Neural cell (in vitro differentiated cells): ENCODE results near the gene PRTFDC1. TPM values are rescaled to one million over a fixed set of nuclear protein-coding genes. Genes with fewer than 3 reads are reported as not detected.

Experiments used
- H2AFZ ChIP-seq: fragments of 200-600, 300-800 bp; sonication (generic), shearing (Covaris generic); 2 replicates; pipeline ENCODE4 v1.6.0; 2014; ENCODE audit warnings: low read depth, mild to moderate bottlenecking, antibody characterized with exemption, low read length, moderate library complexity
- H3F3A ChIP-seq: fragments of 200-600 bp; shearing (Covaris generic); 2 replicates; pipeline ENCODE4 v1.6.1; 2016; ENCODE audit warnings: mild to moderate bottlenecking, moderate library complexity, mixed read lengths, antibody characterized with exemption, low read length; ENCODE audit not compliant: insufficient read depth, poor library complexity, severe bottlenecking
- H3K27ac ChIP-seq: fragments of 200-600, 300-800 bp; sonication (generic), shearing (Covaris generic); 2 replicates; pipeline ENCODE4 v1.5.1; 2014; ENCODE audit warnings: mild to moderate bottlenecking, low read length, moderate library complexity
- H3K27me3 ChIP-seq: fragments of 300-800, 200-600 bp; sonication (generic), shearing (Covaris generic); 2 replicates; pipeline ENCODE4 v1.6.0; 2014; ENCODE audit warnings: mild to moderate bottlenecking, low read depth, low read length, moderate library complexity; ENCODE audit not compliant: insufficient read depth
- H3K36me3 ChIP-seq: fragments of 300-800, 200-600 bp; sonication (generic), shearing (Covaris generic); 2 replicates; pipeline ENCODE4 v1.5.1; 2014; ENCODE audit warnings: mild to moderate bottlenecking, antibody characterized with exemption, low read length, moderate library complexity; ENCODE audit not compliant: insufficient read depth
- H3K4me2 ChIP-seq: fragments of 300-800, 200-600 bp; sonication (generic), shearing (Covaris generic); 2 replicates; pipeline ENCODE4 v1.6.0; 2014; ENCODE audit warnings: mild to moderate bottlenecking, low read length
- H3K4me3 ChIP-seq: fragments of 300-800, 200-600 bp; sonication (generic), shearing (Covaris generic); 2 replicates; pipeline ENCODE4 v1.5.1; 2014; ENCODE audit warnings: mild to moderate bottlenecking, low read length, moderate library complexity
- H3K79me2 ChIP-seq: fragments of 200-600 bp; shearing (Covaris generic); replicated peaks from 2 replicates; pipeline ENCODE4 v1.6.0; 2014; ENCODE audit warnings: mild to moderate bottlenecking, low read length, moderate library complexity; ENCODE audit not compliant: insufficient read depth
- H3K9ac ChIP-seq: fragments of 300-800, 200-600 bp; sonication (generic), shearing (Covaris generic); 2 replicates; pipeline ENCODE4 v1.6.1; 2016; ENCODE audit warnings: mild to moderate bottlenecking, low read length, mixed read lengths
- H3K9me2 ChIP-seq: fragments of 200-600 bp; shearing (Covaris generic); 2 replicates; pipeline ENCODE4 v1.6.1; 2016; ENCODE audit warnings: mild to moderate bottlenecking, low read length, mixed read lengths; ENCODE audit not compliant: insufficient read depth
- H3K9me3 ChIP-seq: fragments of 200-600, 300-800 bp; sonication (generic), shearing (Covaris generic); 2 replicates; pipeline ENCODE4 v1.6.1; 2016; ENCODE audit warnings: mild to moderate bottlenecking, mixed run types, low read length, moderate library complexity, mixed read lengths
- H4K20me1 ChIP-seq: fragments of 200-600 bp; shearing (Covaris generic); 2 replicates; pipeline ENCODE4 v1.6.1; 2016; ENCODE audit warnings: mild to moderate bottlenecking, mixed run types; ENCODE audit not compliant: insufficient read depth
- CTCF ChIP-seq: fragments of 450-650 bp; IDR thresholded peaks from 2 replicates; pipeline ENCODE4 v1.5.1; 2014; ENCODE audit warnings: antibody characterized with exemption, mild to moderate bottlenecking, moderate library complexity; ENCODE audit not compliant: poor library complexity, severe bottlenecking
- EP300 ChIP-seq: fragments of 450-650 bp; conservative IDR thresholded peaks from 2 replicates; pipeline ENCODE4 v1.6.1; 2014; ENCODE audit warnings: antibody characterized with exemption, mild to moderate bottlenecking, moderate library complexity; ENCODE audit not compliant: poor library complexity, severe bottlenecking
- EZH2 ChIP-seq: fragments of 200-600, 300-800 bp; shearing (Covaris generic), sonication (generic); IDR thresholded peaks from 2 replicates; pipeline ENCODE4 v1.6.1; 2014; ENCODE audit warnings: antibody characterized with exemption, low read length, borderline replicate concordance, mild to moderate bottlenecking; ENCODE audit not compliant: insufficient read depth, poor library complexity, severe bottlenecking
- MXI1 ChIP-seq: fragments of 450-650 bp; conservative IDR thresholded peaks from 2 replicates; pipeline ENCODE4 v1.6.1; 2014; ENCODE audit warnings: antibody characterized with exemption, mild to moderate bottlenecking; ENCODE audit not compliant: poor library complexity, severe bottlenecking
- POLR2AphosphoS5 ChIP-seq: IDR thresholded peaks from 2 replicates; pipeline ENCODE4 v1.6.1; 2012
- RAD21 ChIP-seq: fragments of 450-650 bp; conservative IDR thresholded peaks from 2 replicates; pipeline ENCODE4 v1.6.1; 2014; ENCODE audit warnings: antibody characterized with exemption, mild to moderate bottlenecking, moderate library complexity
- REST ChIP-seq: IDR thresholded peaks from 2 replicates; pipeline ENCODE4 v1.6.1; 2012; ENCODE audit warnings: borderline replicate concordance
- SMC3 ChIP-seq: fragments of 450-650 bp; conservative IDR thresholded peaks from 2 replicates; pipeline ENCODE4 v1.6.1; 2014; ENCODE audit warnings: antibody characterized with exemption, mild to moderate bottlenecking, moderate library complexity; ENCODE audit not compliant: poor library complexity
- TAF1 ChIP-seq: IDR thresholded peaks from 2 replicates; pipeline ENCODE4 v1.6.1; 2012; ENCODE audit warnings: low read depth
- polyA plus RNA-seq: library from polyadenylated mRNA; depleted of rRNA; stranded (reverse); fragments of >200 nt; gene quantifications from 2 replicates; pipeline ENCODE4 v1.2.3, GENCODE V29; 2014

The PRTFDC1 gene
- polyA plus RNA-seq, 1 donor from 2014 or later: 3.4 TPM

GRCh38 chr10:24983130-24983529, 30.7 kb upstream of the PRTFDC1 start:
- no peak overlapping the region for H3K4me3 ChIP-seq
- no peak overlapping the region for H3K4me2 ChIP-seq
- no peaks in the 10 kb centered on the region for H3K27me3 ChIP-seq
- no peak overlapping the region for H3K9ac ChIP-seq
- H3K79me2 ChIP-seq: no peaks in the 10 kb centered on the region
- no peaks in the 10 kb centered on the region for H3F3A ChIP-seq
- no peaks in the 10 kb centered on the region for H4K20me1 ChIP-seq
- H3K9me2 ChIP-seq: no peaks in the 10 kb centered on the region
- no peak overlapping the region for H3K27ac ChIP-seq
- H3K9me3 ChIP-seq: no peaks in the 10 kb centered on the region
- TF ChIP-seq RAD21: no peak
- no peak for TF ChIP-seq REST
- no peak for TF ChIP-seq POLR2AphosphoS5
- no peak for TF ChIP-seq TAF1
- no peak for TF ChIP-seq CTCF
- no peak for TF ChIP-seq EZH2
- TF ChIP-seq SMC3: no peak
- TF ChIP-seq EP300: no peak
- TF ChIP-seq MXI1: no peak
- H3K36me3 ChIP-seq: no peaks in the 10 kb centered on the region
- H2AFZ ChIP-seq: no peak overlapping the region

DNA sequence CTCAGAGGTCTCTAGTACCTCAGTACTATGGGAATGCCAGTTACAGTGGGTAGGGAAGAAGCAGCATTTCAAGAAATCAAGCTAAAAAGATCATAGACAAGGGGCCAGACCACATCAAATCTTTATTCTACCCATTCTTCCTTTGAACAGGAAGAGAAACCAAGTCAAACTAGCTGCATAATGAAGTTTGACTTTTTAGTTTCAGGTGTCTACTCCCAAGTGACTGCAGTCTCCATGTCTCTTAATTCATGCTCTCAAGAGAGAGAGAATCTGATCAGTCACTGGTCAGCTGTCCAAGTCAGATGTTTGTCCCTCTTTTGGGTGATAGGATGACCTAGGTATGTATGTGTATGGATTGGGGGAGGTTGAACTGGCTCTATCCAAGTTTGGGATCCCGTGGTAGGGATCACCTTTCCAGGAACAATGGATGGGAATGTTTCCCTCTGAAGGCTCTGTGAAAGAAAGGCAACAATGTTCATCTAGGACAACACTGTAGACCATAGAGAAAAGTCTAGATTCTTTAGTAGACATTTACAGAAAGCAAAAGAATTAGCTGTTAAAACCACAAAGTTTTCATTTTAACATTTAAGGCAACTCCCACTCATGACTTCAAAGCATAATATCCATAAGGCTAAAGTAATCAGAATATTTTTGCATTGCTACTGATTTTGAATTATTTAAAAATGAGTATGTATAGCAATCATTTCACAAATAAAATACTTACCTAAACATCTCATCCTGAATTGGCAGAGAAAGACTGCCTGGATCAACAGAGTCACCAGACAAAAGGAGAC, 30.1 kb upstream of the PRTFDC1 start:
- H3F3A ChIP-seq: no peaks in the 10 kb centered on the region
- H3K27me3 ChIP-seq: no peaks in the 10 kb centered on the region
- TF ChIP-seq EZH2 (no peak), TAF1 (no peak), CTCF (no peak), MXI1 (no peak), SMC3 (no peak), RAD21 (no peak), POLR2AphosphoS5 (no peak), REST (no peak), EP300 (no peak)
- no peaks in the 10 kb centered on the region for H3K79me2 ChIP-seq
- no peaks in the 10 kb centered on the region for H4K20me1 ChIP-seq
- H3K9ac ChIP-seq: no peak overlapping the region
- H3K4me2 ChIP-seq: no peak overlapping the region
- H3K9me2 ChIP-seq: no peaks in the 10 kb centered on the region
- H3K4me3 ChIP-seq: no peak overlapping the region
- no peak overlapping the region for H2AFZ ChIP-seq
- no peaks in the 10 kb centered on the region for H3K9me3 ChIP-seq
- H3K36me3 ChIP-seq: no peaks in the 10 kb centered on the region
- H3K27ac ChIP-seq: no peak overlapping the region
